ENCODE measurements around the gene NFAT5. TPM values are rescaled to one million over a fixed set of nuclear protein-coding genes. Genes with fewer than 3 reads are reported as not detected.

Gene NFAT5
- total RNA-seq, 1 experiment from 2014 or later = 10.8 TPM

DNA sequence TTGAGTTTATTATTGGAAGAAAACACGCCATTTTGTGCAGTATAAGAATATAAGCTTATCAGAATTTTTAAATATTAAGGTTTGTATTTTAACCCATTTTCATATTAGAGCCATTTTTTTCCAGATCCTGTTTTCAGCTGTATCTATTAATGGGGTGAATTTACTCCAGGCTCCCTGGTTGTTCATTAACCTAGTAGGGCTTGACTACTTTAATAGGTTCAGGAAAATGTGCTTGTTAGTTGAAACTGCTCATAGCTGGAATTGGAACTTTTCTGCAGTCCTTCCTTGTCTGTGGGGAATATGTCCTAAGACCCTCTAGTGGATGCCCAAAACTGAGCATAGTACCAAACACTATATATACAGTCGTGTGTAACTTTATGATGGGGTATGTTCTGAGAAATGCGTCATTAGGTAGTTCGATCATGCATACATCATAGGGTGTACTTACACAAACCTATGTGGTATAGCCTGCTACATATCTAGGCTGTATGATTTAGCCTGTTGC, 28.0 kb downstream of the NFAT5 start:
- DNase-seq (ENCODE audit: low spot score) = no peak

DNA sequence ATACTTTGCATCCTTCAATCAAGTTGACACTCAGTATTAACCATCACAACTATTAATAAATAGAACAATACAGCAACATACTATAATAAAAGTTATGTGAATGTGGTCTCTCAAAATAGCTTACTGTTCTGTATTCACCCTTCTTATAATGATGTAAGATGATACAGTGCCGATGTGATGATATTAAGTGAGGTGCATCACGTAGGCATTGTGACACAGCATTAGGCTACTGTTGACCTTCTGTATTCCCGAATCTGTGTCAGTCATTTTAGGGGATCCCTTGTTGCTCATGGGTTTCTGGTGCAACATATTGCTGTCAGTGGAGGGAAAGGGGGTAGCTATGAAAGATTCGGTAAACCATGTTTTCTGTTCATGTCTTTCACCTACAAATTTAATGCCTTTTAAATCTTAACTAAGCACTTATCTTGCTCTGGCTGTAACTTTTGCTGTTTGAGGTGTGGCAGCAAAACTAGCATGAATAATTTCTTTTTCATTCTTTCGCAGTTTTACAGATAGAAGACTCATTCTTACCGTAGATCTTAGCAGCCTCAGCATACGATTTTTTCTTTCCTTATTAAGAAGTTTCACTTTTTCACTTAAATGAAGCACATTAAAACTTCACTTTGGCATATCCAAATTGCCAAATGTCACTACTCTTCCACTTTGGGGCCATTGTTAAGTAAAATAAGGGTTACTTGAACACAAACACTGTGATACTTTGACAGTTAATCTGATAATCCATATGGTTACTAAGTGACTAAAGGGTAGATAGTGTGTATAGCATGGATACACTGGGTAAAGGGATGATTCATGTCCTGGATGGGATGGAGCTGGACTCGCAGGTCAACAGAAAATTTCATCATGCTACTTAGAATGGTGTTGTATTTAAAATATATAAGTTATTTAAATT, 29.6 kb downstream of the NFAT5 start:
- no peak for DNase-seq (ENCODE audit: low spot score)

DNA sequence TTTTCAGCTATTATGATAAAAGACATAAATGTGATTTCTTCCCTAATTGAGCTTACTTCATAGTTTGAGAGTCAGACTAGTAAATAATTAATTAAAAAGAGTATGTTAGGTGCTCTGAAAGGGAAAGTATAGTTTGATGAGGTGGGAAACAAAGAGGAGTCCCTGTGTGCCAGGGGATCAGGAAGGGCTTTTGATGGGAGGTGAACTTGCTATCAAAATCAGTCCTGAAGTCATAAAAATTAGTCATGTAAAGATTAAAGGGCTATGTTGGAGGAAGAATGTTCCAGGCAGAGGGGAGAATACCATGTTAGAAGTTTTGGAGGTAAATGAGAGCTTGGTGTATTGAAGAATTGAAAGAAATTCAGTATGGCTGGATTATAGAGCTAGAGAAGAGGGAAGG, 31.0 kb downstream of the NFAT5 start:
- no peak for DNase-seq (ENCODE audit: low spot score)

DNA sequence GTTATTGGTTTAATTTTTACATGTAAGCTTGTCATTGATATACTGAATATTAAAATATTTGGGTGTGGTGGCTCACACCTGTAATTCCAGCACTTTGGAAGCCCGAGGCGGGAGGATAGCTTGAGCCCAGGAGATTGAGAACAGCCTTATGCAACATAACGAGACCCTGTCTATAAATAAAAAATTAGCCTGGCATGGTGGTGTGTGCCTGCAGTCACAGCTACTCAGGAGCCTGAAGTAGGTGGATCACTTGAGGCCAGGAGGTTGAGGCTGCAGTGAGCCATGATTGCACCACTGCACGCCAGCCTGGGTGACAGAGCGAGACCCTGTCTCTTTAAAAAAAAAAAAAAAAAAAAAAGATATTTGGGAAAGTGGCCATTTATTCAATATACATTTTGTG, 32.3 kb downstream of the NFAT5 start:
- no peak for DNase-seq (ENCODE audit: low spot score)

DNA sequence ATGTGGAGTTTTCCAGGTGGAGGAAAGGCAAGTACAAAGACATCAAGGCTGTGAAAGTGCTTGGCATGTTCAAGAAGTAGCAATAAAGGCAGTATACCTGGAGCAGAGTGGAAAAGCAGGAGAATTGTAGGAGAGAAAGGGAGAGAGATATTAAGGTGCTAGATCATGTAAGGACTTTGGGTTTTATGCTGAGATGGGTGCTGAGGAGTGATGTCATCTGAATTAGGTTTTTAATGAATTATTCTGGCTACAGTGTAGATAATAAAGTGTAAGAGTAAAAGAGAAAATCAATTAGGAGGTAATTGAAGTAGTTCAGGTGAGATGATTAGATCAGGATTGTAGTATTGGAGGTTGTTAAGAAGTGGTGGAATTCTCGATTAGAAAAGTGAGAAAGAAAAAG, 34.0 kb downstream of the NFAT5 start:
- DNase-seq (ENCODE audit: low spot score) = no peak

DNA sequence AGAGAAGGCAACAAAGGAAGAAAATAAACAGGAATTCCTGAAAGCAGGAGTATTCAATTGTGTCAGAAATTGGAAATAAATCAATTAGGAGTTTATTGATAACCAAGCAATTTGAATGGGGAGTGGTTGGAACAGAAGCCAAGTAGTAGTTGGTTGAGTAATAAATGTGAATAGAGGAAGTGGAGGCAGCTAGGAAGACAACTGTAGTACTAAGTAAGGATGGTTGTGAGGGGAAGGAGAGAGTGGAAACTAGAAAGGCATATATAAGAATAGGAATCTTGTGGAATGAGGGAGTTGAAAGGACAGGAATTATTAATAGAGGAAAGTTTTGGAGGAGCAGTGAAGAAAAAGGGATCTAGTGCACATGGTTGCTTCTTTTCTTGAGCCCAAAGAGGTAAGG, 34.4 kb downstream of the NFAT5 start:
- DNase-seq (ENCODE audit: low spot score) = no peak

DNA sequence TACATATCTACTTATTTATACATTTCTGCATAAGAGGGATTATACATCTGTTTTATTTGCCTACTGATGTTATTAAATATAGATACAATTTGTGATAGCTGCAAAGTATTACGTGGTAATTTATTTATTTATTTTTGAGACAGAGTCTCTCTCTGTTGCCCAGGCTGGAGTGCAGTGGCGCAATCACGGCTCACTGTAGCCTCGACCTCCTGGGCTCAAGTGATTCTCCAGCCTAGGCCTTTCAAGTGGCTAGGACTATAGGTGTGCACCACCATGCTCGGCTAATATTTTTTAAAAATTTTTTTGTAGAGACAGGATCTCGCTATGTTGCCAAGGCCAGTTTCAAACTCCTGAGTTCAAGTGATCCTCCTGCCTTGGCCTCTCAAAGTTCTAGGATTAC, 35.5 kb downstream of the NFAT5 start:
- DNase-seq (ENCODE audit: low spot score) = no peak

DNA sequence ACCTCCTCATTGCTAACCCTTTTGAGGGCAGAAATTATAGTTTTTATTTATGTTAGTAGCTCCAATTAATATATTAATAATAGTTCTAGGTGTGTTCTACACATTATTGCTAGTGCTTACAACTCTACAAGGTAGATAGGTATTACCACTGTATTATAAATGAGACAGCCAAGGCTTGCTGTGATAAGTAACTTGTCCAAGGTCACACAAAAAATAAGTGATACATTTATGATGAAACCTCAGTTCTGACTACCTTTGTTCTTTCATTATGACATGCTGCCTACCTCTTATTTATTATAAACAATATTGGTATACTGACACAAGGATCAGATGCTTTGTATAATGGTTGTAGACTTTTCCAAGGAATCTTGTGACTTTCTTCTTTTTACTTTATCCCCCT, 41.2 kb downstream of the NFAT5 start:
- DNase-seq (ENCODE audit: low spot score) = no peak

DNA sequence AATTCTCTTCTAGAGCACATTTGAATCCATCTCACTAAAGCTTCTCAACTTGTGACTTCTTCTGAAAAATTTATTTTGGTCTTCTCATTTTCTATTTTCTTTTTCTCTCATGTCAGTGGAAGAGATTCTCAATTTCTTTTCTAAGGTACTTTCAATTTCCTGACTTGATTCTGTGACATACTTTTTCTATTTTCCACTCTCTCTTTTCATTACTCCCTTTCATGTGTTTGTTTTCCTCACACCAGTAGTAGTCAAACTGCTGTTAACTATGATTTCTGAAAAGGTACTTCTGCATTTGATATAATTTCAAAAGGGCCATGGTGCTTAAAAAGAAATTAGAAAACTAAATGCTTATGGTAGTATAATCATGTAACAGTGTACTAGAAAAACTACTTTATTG, 41.9 kb downstream of the NFAT5 start:
- DNase-seq (ENCODE audit: low spot score) = no peak

DNA sequence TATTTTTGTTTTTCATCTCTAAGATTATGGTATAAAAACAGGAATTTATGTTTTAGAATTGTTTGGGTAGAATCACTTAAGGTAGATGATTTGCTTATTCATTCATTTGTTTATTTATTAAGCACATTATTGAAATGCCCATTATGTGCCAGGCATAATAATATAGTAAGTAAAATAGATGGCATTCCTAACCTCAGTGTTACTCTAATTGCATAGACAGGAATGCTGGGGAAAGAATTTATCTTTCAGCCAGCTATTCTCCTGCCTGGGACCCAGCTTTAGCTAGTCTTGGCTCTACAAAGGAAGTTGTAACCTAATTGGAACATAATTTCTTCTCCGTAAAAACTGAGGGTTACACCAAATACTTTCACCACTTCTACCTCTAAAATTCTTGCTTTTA, 44.6 kb downstream of the NFAT5 start:
- no peak for DNase-seq (ENCODE audit: low spot score)

DNA sequence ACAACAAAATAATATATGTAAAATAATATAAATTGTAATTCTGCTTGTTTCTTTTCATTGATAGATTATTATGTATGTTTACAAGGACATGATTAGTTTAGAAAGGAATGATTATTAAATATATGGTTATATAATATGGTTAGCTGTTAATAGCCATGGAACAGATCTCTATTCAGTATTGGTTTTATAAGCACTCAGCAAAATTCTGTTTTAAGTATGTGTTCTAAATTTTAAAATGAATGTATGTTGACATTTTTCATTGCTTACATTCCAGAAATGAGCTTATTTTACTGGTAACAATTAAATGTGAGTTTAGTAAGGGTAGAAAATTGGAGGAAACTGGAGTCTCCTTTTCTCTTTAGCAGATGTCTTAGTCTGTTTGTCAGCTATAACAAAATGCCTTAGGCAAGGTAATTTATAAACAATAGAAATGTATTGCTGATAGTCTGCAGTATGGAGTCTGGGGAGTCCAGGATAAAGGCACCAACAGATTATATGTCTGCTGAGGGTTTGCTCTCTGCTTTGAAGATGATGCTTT, 45.4 kb downstream of the NFAT5 start:
- no peak for DNase-seq (ENCODE audit: low spot score)

DNA sequence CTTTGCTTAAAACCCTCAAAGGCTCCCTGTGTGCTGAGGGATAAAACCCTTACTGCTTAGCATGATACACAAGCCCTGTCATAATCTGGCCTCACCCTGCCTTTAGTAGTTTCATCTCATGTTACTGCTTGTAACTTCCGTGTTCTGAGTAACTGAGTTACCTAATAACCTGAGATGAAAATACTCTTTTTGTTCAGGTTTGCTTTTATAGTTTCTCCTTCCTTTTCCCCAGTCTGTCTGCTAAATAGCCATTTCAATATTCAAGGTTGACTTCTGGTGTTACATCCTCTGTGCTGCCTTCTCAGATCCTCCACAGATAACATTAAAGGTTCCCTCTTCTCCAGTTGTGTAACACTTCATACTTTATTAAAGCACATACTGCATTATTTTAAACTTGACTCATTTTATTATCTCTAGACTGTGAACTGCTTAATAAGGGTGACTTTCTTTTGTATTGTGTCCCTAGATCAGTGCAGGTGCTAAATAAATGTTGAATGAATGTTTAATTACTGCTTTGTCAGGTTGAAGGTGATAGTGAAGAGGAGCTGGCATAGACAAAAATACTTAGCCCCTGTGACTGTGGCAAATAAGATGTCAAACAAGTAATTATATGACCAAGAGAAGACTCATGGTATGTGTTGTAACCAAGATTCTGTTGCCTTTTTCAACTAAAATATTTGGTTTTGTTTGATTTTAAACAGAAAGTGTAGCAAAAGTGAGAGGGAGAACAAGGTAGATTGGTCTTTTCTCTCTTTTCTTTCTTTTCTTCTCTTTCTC, 47.8 kb downstream of the NFAT5 start:
- peak; percentile 40 for DNase-seq (ENCODE audit: low spot score)

DNA sequence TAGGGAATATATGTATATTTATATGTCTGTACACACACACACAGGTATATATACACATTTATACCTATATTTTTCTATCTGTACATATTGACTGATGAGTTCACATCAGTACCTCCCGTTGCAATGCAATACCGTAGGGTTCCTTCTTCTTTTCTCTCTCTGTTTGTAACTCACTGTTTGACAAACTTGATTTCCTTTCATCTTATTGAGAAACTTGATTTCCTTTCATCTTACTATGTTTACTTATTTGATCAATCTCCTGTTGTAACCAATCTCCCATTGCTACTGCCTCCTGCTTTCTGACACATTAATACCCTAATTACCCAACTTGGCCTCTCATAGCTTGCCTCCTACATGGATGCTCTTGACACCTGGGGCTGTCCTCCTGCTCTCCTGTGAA, 49.8 kb downstream of the NFAT5 start:
- DNase-seq (ENCODE audit: low spot score) = no peak

DNA sequence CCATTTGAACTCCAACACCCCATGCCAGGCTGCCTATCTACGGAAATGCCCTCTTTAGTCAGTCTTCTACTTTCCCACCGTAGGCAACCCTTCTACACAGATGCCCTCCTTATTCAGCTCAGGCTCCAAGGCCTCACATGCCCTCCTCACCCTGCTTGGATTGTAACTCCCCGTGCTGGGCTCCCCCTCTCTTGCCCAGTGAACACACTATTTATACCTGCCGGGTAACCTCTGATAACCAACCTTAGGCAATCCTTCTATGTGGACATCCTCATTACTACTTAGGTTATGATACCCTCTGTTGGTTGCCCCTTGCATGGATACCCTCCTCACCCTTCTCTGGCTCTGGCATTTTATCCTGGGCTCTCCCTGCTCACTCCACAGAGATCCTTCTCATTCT, 50.3 kb downstream of the NFAT5 start:
- DNase-seq (ENCODE audit: low spot score) = no peak

DNA sequence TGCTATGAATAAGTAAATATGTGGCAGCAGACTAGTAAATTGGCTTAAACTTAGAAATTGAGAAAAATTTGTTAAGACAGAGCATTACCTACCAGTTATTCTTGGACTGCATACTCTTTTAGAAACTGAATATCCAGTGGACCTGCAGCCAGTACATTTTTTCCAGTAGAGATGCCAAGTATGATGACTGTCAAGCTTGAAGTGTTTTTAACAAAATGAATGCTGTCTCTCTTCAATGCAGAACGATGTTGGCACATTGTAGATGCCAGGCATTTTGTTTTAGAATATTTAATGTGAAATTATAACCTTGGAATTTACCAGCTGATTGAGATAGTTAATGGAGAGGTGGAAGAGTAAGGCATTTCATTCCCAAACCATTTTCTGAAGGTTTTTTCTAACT, 52.5 kb downstream of the NFAT5 start:
- DNase-seq (ENCODE audit: low spot score) = no peak

DNA sequence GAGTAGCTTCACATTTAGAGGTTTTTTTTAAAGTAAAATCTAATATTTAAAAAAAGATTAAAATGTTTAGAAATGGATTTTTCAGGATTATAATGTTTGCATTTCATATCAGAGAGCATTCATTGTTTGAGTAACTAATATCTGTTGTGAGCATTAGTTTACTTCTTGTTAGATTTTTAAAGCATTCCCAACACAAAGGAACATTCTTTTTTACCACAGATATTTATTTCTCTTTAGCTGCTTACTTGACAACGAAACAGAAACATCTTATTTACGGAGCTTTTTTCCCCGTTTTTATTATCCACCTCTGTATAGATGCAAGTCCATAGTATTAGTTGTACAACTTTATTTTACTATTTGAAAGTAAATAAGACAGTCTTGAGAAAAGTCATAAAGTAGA, 53.0 kb downstream of the NFAT5 start:
- DNase-seq (ENCODE audit: low spot score) = no peak

DNA sequence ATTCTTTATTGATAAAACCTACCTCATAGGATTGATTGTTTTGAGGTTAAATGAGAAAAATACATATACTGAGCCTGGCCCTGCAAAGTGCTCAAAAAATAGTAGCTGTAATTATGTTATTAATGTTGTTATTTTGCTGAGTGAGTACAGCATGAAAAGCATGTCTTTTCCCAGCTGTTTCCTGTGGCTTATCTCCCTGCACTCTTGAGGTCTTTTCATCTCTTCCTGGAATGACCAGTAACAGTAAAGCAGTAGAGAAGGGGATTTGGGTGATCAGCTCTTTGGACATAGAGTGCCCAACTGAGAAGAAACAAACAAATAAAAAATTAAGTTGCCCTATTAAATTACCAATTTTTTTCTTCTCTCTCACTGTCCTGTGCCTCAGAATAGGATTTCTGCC, 53.7 kb downstream of the NFAT5 start:
- DNase-seq (ENCODE audit: low spot score) = no peak

DNA sequence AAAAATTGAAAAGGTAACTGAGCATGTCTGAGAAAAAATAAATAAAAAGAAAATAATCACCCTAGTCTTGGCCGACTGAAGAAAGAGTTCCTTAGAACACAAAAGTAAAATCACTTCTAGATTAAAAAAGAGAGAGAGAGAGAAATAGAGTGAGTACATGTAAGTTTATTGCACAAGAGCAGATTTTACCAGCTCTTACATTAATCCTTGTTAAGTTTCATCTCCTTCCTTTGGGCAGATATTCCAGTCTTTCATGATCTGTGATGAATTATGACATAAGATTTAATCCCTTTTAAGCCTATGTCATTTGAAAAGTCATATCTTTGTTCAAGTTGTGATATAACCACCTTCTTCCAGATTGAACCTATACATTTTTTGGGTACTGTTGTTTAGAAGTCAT, 54.8 kb downstream of the NFAT5 start:
- no peak for DNase-seq (ENCODE audit: low spot score)

DNA sequence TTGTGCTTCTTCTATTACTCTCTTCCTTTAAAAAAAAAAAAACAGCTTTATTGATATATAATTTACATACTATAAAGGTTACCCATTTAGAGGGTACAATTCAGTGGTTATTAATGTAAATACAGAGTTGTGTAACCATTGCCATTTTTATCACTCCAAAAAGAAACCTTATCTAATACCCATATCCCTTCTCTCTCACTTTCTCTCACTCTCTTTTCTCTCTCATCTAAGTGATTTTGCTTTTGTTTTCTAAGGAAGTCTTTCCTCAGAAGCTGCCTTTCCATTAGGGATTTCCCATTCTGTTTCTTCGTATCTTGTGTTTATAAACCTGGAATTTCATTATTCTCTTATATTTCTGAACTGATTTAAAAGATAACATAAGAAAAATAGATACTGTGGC, 55.5 kb downstream of the NFAT5 start:
- no peak for DNase-seq (ENCODE audit: low spot score)

DNA sequence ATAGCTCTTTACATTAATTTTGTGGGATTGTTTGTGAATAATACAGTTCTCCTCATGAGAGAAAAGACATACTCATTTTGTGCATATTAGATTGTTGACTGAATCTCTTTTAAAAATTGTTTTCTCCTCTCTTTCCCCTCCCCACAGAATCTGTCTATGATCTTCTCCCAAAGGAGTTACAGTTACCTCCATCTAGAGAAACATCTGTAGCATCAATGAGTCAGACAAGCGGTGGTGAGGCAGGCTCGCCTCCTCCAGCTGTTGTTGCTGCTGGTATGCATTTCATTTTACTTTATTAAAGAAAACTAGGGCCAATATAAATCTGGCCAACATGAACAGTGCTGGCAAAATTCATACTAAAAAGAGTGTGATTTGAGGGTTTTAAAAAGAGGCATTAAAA, 60.5 kb downstream of the NFAT5 start:
- no peak for DNase-seq (ENCODE audit: low spot score)

DNA sequence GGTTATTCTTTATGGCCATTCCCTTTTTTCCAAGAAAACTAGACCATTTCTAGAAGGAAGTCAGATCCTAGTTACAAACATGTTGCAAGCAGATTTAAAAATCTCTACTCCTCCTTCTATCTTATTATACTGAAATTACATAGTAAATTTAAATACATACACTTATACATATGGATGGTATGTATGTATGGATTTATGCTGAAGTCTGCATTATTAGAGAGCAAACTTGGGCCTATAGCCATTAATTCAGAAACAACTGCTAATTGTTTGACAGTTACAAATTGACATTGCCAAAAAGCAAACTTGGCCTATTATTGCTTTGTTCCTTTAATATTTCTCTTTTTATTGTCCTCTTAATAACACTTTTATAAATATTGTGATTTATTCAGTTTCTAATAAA, 67.1 kb downstream of the NFAT5 start:
- no peak for DNase-seq (ENCODE audit: low spot score)

DNA sequence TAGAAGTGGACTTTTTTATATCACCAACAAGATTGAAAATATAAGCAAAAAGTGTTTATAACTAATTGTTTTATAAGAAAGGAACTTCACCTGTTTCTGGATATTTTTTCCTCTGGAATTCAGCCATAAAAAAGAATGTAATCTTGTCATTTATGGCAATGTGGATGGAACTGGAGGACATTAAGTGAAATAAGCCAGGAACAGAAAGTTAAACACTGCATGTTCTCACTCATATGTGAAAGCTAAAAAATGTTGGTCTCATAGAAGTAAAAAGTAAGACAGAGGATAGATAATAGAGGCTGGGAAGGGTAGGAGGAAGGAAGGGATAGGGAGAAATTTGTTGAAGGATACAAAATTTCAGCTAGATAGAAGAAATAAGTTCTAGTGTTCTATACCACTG, 67.6 kb downstream of the NFAT5 start:
- no peak for DNase-seq (ENCODE audit: low spot score)

All from HT-29 (cell line).